SK-N-MC (cell line): ENCODE measurements around the gene GALR1.
"Not testable (repeated sequence)": the region's sequence is repeated elsewhere in the genome, so short reads cannot be mapped to it uniquely, and the experiment has no call there.

Experiments
- DNase-seq: peaks from one replicate; pipeline ENCODE4 v3.0.0-alpha.2; 2011; ENCODE audit warnings: low read depth, low spot score
- H3K27ac ChIP-seq: fragments of 200-600 bp; sonication (generic); 2 replicates; pipeline ENCODE4 v1.5.1; 2016; ENCODE audit warnings: mixed run types
- H3K36me3 ChIP-seq: fragments of 200-600 bp; sonication (generic); 2 replicates; pipeline ENCODE4 v1.6.1; 2017; ENCODE audit warnings: antibody characterized with exemption, low read length, mixed read lengths; ENCODE audit not compliant: insufficient read depth
- H3K4me3 ChIP-seq: fragments of 200-600 bp; sonication (generic); 2 replicates; pipeline ENCODE4 v1.5.1; 2016
- H3K9ac ChIP-seq: fragments of 200-600 bp; sonication (generic); 2 replicates; pipeline ENCODE4 v1.8.0; 2017; ENCODE audit warnings: mixed run types, mixed read lengths; ENCODE audit not compliant: insufficient read length
- H3K9me3 ChIP-seq: fragments of 200-600 bp; sonication (generic); 2 replicates; pipeline ENCODE4 v1.6.1; 2017; ENCODE audit warnings: low read depth, mild to moderate bottlenecking, antibody characterized with exemption, low read length, moderate library complexity, mixed read lengths
- EZH2 ChIP-seq: fragments of 200-600 bp; sonication (generic); IDR thresholded peaks from one replicate; pipeline ENCODE4 v1.6.1; 2017; ENCODE audit warnings: antibody characterized with exemption
- FOXP2 ChIP-seq: optimal IDR thresholded peaks from 2 replicates; pipeline ENCODE3; 2011; ENCODE audit warnings: mild to moderate bottlenecking, moderate library complexity; ENCODE audit not compliant: insufficient read depth; ENCODE audit errors: extremely low read length, control extremely low read depth
- POLR2AphosphoS5 ChIP-seq: IDR thresholded peaks from 2 replicates; pipeline ENCODE4 v1.6.1; 2012; ENCODE audit warnings: mild to moderate bottlenecking, low read depth, low read length, borderline replicate concordance

GALR1 gene

GRCh38 chr18:77234504-77235365, 14.9 kb upstream of the GALR1 start:
- TF ChIP-seq FOXP2 (no peak), EZH2 (no peak), POLR2AphosphoS5 (no peak)
- Histone ChIP-seq H3K4me3 (no peak overlapping the region), H3K36me3 (no peaks in the 10 kb centered on the region), H3K9ac (no peak overlapping the region), H3K27ac (no peak overlapping the region), H3K9me3 (no peaks in the 10 kb centered on the region)
- DNase-seq, result no peak

- DNase-seq, result not testable (repeated sequence)
Observed at GRCh38 chr18:77239285-77239684, 10.4 kb upstream of the GALR1 start.

GRCh38 chr18:77248873-77249568, 627 bp upstream of the GALR1 start:
- H3K9me3 ChIP-seq, result no peaks in the 10 kb centered on the region
- no peak overlapping the region for H3K9ac ChIP-seq
- no peak for DNase-seq
- no peak overlapping the region for H3K27ac ChIP-seq
- TF ChIP-seq FOXP2 (no peak), POLR2AphosphoS5 (no peak), EZH2 (peak; percentile 30)
- no peak overlapping the region for H3K4me3 ChIP-seq
- no peaks in the 10 kb centered on the region for H3K36me3 ChIP-seq

More at GRCh38 chr18:77239285-77239684, 10.4 kb upstream of the GALR1 start:
- H3K4me3 ChIP-seq, H3K9me3 ChIP-seq, H3K36me3 ChIP-seq, H3K9ac ChIP-seq, H3K27ac ChIP-seq: not testable (repeated sequence)

GRCh38 chr18:77250501-77250925, 865 bp downstream of the GALR1 start:
- no peak overlapping the region for H3K4me3 ChIP-seq
- no peak overlapping the region for H3K9ac ChIP-seq
- H3K36me3 ChIP-seq, result no peaks in the 10 kb centered on the region
- no peaks in the 10 kb centered on the region for H3K9me3 ChIP-seq
- DNase-seq, result no peak
- TF ChIP-seq FOXP2, result no peak
- TF ChIP-seq EZH2, result no peak
- no peak for TF ChIP-seq POLR2AphosphoS5
- H3K27ac ChIP-seq, result no peak overlapping the region

GRCh38 chr18:77250926-77251729, 1.5 kb downstream of the GALR1 start:
- Histone ChIP-seq H3K36me3 (no peaks in the 10 kb centered on the region), H3K4me3 (no peak overlapping the region), H3K9me3 (no peaks in the 10 kb centered on the region), H3K27ac (no peak overlapping the region), H3K9ac (no peak overlapping the region)
- no peak for DNase-seq
- TF ChIP-seq POLR2AphosphoS5 (no peak), FOXP2 (no peak), EZH2 (no peak)

- Histone ChIP-seq H3K9ac (no peak overlapping the region), H3K27ac (no peak overlapping the region), H3K36me3 (no peaks in the 10 kb centered on the region), H3K9me3 (no peaks in the 10 kb centered on the region), H3K4me3 (no peak overlapping the region)
- DNase-seq, result no peak
- TF ChIP-seq POLR2AphosphoS5 (no peak), FOXP2 (no peak), EZH2 (no peak)
Observed at GRCh38 chr18:77251730-77252050, 2.0 kb downstream of the GALR1 start.

GRCh38 chr18:77254711-77255405, 5.2 kb downstream of the GALR1 start:
- no peaks in the 10 kb centered on the region for H3K9me3 ChIP-seq
- H3K36me3 ChIP-seq, result no peaks in the 10 kb centered on the region
- H3K9ac ChIP-seq, result no peak overlapping the region
- peak; percentile 66 for DNase-seq
- no peak overlapping the region for H3K27ac ChIP-seq
- TF ChIP-seq EZH2 (no peak), FOXP2 (no peak), POLR2AphosphoS5 (no peak)
- H3K4me3 ChIP-seq, result peak overlapping the region; percentile 21; the same call in 1 of the 2 replicates
